Epithelial cell of prostate (primary cell): Measurements from ENCODE around the gene NPB.
A peak's percentile ranks its signal among the peaks of the same experiment; 100 is the strongest.

Experiments used
- DNase-seq: peaks from one replicate; pipeline ENCODE4 v3.0.0-alpha.2; 2011; ENCODE audit warnings: low read depth, low spot score
- H3K27ac ChIP-seq: fragments of 450-650 bp; 2 replicates; pipeline ENCODE4 v1.5.1; 2017; ENCODE audit warnings: mild to moderate bottlenecking

The NPB gene

DNA sequence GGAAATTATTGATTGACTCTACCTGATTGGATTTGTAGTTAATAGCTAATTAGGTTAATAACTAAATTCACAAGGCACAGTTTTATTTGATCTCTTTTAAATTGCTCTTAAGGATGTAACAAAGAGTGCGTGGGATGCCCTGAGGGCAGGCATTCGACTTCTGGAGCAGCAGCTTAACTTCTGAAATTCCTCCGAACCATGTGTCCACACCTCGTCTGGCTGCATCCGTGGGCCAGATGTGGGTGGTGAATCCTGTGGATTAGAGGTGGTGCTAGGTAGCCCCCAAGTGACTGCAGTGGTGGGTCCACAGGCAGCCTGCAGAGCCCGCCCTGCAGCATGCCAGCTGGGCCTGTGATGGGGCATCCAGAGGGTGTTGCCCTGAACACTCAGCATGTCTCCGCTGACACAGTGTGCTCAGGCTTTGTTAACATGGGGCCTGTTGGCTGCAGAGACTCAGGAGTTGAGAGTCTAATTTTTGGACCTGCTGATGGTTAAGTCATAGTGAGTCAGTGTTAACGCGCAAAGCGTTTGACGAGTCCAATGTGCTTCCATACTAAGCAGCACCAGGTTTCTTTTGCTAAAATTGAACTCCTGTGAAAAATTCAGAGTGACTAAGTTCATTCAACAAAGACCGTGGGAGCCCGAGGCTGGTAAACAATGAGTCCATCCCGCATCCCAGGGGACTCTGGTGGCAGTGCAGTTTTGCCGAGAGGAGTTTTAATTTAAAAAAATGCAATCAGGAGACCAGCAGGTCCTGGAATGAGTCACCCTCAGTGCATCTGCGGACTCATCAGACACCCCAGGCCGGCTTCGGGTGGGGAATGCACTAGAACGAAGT, 3.8 kb upstream of the NPB start:
- DNase-seq, result peak; percentile 39
- peak overlapping the region; percentile 66 for H3K27ac ChIP-seq

DNA sequence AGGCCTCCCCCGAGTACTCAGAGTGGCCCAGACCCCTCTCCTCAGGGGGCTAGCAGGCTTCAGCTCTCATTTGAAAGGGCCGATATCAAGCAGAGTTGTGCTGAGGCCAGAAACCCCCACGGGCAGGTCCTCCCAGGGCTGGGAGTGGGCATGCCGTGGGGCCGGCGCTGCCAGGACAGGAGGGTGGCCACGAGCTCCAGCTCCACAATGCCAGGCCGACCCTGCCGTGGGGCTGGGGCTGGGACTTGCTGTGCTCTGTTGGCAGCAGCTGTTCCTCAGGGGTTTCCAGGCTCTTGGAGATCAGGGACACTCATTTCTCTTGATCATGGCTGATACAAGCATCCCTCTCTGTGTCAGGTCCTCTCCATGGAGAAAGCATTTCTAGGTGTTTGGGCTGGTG, 3.2 kb upstream of the NPB start:
- H3K27ac ChIP-seq, result peak overlapping the region; percentile 66
- DNase-seq, result no peak

DNA sequence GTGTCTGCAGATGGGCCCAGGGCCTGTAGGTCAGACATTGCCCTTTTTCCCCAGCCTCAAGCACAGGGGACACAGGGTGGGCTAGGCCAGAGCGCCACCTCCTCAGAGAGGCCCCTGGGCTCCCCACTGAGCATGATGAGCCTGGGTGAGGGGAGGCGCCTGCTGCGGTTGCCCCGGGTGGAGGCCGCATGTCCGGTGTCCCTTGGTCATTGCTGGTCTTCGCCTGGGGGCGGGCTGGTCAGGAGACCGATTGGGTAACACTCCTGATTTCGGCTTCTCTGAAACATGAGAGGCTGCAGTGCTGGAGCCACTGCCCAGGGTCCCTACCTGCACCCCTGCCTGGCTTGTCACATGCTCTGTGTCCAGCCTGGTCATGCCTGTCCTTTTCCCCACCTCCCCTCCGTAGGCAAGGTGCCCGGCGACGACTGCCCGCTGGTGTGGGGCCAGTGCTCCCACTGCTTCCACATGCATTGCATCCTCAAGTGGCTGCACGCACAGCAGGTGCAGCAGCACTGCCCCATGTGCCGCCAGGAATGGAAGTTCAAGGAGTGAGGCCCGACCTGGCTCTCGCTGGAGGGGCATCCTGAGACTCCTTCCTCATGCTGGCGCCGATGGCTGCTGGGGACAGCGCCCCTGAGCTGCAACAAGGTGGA, 2.4 kb upstream of the NPB start:
- no peak overlapping the region for H3K27ac ChIP-seq
- DNase-seq, result no peak

DNA sequence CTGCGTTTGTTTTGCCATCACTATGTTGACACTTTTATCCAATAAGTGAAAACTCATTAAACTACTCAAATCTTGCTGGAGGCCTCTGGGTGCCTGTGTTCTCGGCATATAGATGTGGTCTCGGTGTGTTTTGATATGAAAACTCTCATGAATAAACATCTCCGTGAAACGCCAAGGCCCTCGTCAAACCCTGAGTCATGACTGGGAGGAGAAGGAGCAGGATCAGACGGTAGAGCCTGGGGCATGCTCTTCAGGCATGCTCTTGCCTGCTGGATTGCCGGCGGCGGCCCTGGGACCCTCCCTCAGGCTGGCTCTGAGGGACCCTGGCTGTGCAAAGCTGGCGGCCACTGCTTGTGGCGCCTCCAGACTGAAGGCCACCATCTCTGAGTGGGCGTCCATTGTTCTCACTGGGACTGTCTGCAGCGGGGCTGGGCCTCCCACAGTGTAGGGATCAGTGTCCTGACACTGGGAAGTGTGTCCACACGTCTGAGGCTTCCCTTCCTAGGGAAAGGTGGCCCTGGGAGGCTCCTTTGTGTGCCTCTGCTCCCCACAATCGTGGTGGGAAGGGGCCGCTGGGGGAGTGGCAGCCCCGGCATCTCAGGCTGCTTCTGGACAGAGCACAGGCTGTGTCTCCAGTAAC, 1.7 kb upstream of the NPB start:
- no peak overlapping the region for H3K27ac ChIP-seq
- DNase-seq, result no peak

DNA sequence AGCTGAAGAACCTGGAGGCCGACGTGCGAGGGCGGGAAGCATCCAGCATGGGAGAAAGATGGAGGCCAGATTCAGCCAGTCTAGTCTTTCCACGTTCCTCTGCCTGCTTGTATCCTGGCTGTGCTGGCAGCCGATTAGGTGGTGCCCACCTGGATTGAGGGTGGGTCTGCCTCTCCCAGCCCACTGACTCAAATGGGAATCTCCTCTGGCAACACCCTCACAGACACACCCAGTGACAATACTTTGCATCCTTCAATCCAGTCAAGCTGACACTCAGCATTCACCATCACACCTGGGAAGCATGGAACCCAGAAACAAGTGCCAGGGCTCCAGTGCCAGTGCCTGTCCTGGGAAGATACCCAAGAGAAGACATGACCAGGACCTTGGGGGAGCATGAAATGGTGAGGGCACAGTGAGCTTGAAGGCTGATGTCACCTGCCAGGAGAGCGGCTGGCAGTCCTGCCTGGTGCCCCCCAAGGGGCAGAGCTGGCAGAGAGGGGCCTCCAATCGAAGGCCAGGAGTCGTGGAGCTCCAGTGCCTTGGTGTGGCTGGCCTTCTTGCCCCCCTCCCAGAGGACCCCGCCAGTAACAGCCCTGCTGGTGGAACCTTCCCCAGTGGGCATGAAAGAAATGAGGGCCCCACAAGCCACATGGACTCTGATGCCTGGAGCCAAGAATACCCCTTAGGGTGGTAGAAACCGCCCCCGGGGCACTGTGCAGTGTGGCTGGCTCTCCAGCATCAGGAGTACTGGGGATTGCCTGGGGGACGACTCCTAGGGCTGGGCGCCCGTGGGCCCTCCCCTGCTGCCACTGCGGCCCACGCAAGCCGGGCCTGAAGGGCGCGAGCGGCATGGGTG, 643 bp upstream of the NPB start:
- H3K27ac ChIP-seq, result no peak overlapping the region
- no peak for DNase-seq

- no peak overlapping the region for H3K27ac ChIP-seq
- DNase-seq, result no peak
Observed at GRCh38 chr17:81902653-81903414, 796 bp downstream of the NPB start.

DNA sequence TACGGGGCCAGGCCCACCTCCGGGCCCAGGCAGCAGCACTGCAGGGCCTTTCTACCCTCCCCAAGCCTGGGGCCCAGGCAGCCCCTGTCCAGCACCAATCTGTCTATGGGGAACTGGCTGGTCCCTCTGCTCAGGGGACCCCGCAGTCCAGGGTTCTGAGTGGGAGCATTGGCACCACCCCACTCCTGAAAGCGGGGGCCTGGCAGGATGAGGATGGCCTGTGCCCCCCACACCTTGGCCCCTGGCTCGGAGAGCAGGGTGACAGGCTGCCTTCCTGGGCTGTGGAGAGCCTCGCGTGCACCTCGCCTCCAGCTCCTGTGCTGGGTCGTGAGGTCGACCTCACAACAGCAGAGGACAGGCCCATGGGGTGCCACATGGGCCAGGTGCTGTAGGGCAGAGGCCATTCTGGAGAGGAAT, 1.4 kb downstream of the NPB start:
- no peak for DNase-seq
- H3K27ac ChIP-seq, result no peak overlapping the region

GRCh38 chr17:81903896-81904599, 2.0 kb downstream of the NPB start:
- no peak for DNase-seq
- no peak overlapping the region for H3K27ac ChIP-seq

- no peak overlapping the region for H3K27ac ChIP-seq
- DNase-seq, result no peak
Observed at GRCh38 chr17:81904600-81905423, 2.8 kb downstream of the NPB start.

DNA sequence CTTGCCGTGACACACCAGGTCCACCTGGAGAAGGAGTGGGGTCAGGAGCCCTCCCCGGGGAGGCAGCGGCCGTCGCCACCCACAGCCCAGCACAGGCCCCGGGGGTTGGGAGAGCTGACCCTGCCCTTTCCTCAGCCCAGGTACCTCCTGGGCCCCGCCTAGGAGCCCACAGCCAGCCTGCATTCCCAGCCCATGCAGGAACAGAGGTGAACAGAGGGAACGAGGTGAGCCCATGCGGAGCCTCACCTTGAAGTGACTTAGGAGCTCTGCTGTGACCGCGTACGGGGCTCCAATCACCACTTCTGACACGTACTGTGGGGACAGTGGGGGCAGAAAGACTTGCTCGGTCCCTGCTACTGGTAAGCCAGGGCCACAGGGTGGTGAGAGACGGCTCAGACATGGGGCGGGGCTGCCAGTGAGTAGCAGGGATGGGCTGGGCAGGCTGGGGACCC, 3.4 kb downstream of the NPB start:
- no peak overlapping the region for H3K27ac ChIP-seq
- DNase-seq, result no peak

GRCh38 chr17:81905993-81906392, 4.0 kb downstream of the NPB start:
- no peak overlapping the region for H3K27ac ChIP-seq
- DNase-seq, result no peak

DNA sequence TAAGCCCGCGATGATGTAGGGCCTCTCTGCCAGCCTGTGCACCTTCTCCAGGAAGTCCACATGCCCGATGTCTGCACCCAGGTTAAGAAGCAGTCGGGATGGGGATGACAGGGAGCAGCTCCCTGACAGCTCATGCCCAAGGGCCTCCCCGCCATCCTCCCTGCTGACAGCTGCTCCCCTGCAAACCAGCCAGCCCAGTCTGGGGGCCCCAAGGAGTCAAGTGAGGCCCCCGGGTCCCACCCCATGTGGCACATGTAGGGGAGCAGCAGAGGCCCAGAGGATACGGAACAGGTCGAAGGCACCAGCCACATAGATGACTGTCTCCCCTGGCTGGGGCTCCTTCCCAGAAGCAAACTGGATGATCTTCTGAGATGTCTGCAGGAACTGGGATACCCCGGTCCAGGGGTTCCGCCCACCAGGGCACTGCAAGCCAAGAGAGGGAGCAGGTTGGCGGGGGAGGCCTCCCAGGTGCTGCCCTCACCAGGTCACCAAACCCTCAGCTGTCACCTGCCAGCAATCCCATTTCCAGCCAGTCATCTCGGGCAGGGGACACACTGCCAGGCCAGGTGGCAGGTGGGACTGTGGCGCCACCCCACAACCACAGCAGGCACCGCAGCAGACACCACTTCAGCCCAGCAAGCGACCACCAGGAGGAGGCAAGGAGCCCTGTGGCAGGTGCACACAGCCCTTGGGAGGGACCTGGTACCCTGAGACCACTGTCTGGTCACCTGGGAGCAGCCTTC, 4.6 kb downstream of the NPB start:
- H3K27ac ChIP-seq, result no peak overlapping the region
- no peak for DNase-seq

DNA sequence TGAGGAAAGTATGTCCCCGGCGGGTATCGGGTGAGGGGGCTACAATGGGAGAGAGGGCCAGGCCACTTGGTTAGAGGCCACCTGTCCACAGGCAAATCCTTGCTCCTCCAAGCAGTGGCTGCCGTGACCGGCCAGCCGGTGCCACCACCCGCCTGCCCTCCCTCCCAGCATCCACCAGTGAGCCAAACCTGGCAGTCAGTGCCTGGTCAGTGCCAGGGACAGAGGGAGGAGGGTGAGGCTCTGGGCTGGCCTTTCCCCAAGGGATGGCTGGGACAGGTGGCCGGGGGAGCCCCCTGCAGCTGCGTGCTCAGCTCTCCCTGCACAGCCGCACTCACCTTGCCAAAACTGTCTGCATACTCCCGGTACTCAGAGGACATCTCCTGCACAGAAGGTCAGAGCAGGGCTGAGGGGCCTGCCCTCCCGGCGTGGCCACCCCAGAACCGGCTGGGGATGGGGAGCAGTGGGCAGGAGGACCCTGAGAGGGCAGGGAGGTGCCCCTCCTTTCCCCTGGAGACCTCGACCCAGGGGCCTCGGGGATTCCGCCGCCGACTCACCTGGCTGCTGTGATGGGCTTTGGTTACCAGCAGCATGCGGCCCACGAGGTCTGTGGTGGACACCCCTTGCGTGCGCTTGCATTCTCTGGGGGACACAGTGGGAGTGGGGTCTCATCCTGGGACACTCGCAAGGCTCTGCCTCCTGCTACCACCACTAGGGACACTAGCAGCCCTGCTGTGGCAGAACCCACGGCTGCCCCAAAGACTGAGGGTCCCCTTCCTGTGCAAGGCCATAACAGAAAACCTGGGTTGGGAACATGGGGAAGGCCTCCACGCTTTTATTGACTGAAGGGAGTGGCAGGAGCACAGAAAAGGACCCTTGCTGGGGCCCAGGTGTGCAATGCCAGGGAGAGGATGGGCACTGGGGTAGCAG, 5.4 kb downstream of the NPB start:
- no peak overlapping the region for H3K27ac ChIP-seq
- no peak for DNase-seq

DNA sequence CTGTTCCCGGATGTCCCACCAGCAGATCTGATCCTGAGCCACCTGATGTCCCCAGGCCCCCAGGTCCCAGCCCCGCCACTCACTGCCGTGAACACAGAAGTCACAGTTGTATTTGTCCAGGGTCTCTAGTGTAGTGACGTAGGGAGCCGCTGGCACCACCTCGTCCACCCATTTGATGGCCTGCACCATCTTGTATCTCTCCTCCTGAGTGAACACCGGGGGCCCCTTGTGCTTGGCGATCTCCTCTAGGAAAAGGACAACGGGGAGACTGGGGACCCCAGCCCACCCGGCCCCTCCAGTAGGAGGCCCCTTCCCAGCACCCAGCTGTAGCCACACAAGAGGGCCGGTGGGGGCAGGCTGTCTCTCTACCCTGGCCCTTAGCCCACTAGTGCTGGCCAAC, 6.8 kb downstream of the NPB start:
- H3K27ac ChIP-seq, result no peak overlapping the region
- no peak for DNase-seq

DNA sequence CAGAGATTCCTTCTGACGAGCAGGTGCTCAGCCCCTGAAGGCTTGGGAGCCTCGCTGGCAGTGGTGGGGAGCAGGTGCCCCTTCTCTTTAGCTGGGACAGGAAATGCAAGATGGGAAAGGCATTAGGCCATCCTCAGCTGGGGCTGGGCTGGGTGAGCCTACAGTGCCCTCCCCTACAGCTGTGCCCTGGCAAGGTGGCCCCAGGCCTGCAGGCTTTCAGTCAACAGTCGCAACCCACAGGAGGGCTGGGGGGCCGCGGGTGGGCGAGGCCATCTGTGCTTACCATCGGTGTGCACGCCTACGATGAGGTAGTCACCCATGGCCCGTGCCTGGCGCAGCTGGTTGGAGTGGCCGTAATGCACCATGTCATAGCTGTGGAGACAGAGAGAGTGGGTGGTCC, 7.2 kb downstream of the NPB start:
- H3K27ac ChIP-seq, result no peak overlapping the region
- DNase-seq, result no peak

DNA sequence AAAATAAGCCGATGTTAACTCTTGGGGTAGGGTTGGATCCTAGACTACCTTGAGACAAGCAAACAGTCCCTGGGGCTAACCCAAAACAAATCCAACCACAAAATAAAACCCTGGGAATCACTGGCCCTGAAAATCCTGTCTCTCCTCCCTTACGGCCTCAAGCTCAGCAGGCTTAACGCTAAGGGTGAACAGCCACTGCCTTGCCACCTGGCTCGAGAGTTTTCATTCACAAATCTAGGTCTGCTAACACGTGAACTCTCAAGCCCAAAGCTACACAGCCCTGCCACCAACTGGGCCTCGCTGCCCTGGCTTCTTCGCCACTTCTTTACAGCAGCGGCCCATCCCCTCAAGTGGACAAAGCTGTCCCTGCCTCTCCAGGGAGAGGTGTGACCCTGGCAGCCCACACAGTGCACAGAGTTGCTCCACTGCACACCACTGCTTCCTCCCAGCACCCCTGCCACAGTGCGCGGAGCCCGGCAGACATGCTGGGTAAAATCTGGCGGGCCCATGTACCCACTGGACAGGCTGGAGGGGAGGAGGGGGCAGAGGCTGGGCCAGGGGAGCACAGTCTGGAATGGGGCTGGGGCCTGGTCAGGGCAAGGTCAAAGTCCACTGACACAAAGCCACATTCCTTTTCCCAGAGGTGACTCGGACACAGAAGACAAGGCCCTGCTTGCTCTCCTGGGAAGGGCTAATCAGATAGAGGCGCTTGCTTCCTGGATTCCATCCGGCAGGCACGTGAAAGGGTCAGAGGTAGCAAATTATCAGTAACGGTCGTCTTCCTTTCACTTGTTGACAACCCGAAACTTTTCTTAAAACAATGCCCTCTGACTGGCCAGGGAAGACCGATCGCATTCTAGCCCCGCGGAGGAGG, 8.2 kb downstream of the NPB start:
- DNase-seq, result no peak
- peak overlapping the region; percentile 32 for H3K27ac ChIP-seq
